Adipose tissue (tissue), 3 donors: ENCODE measurements around the gene RPL21. TPM values are rescaled to one million over a fixed set of nuclear protein-coding genes. Genes with fewer than 3 reads are reported as not detected.

Source experiments
- H3K27ac ChIP-seq: one replicate; pipeline ENCODE4 v1.5.1; 2013; ENCODE audit warnings: low read depth, low read length
- WGBS, 3 donors: extraction: QIAGEN DNeasy Blood & Tissue Kit; methylation state at CpG; one replicate each; pipeline ENCODE4 v1.1.7; 2013; 5-methylcytosine and 5-hydroxymethylcytosine counted together
- polyA plus RNA-seq, 3 donors: library from polyadenylated mRNA; stranded (reverse); fragments of 200-250 nt; gene quantifications; one replicate each; pipeline ENCODE4 v1.2.3, GENCODE V29; 2013
- donor health status: healthy with polysubstance abuse.
- donor health status: Bipolar disorder and iron deficiency.
- donor health status: healthy.

The RPL21 gene
- polyA plus RNA-seq, 3 donors: 855 to 2,338 (median 1,134) TPM

DNA sequence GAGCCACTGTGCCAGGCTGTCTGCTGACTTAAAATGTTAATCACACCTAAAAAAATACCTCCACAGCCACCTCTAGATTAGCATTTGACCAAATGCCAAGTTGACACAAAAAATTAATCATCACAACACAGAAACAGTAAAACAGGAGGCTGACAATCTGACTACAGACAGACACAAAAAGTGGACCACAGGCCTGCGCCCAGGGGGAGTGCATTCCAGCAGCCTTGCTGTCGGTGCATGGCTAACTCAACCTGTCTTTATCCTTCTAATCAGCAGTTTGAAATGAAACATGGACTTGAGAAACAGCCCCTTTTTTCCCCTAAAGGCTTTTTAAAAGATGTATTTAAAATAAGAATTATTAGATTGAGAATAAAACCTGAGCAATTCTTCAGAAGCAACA, 53.3 kb downstream of the RPL21 start:
- no peak overlapping the region for H3K27ac ChIP-seq
- 71 to 80% (median 74%) methylated on average over 2 of the region's 2 CpGs for WGBS, 3 donors

Other genes starting within 250 kb of the RPL21 start
- gene USP12, start 79.7 kb upstream of the RPL21 start, polyA plus RNA-seq: 10 to 100 TPM in 2 of 3 donors, 1 to 10 TPM in 1; 6.0 to 17.1 (median 15.3) TPM
- gene RASL11A, start 19.3 kb downstream of the RPL21 start, polyA plus RNA-seq: 10 to 100 TPM in 2 of 3 donors, 1 to 10 TPM in 1; 4.8 to 40.2 (median 24.8) TPM
- gene GTF3A, start 173.1 kb downstream of the RPL21 start, polyA plus RNA-seq: 100 to 1,000 TPM in 2 of 3 donors, 10 to 100 TPM in 1; 57.2 to 182 (median 121) TPM
- gene MTIF3, start 199.0 kb downstream of the RPL21 start, polyA plus RNA-seq: 10 to 100 TPM; 58.8 to 88.8 (median 71.7) TPM